Measurements from ENCODE around the gene HOXA3.

DNA sequence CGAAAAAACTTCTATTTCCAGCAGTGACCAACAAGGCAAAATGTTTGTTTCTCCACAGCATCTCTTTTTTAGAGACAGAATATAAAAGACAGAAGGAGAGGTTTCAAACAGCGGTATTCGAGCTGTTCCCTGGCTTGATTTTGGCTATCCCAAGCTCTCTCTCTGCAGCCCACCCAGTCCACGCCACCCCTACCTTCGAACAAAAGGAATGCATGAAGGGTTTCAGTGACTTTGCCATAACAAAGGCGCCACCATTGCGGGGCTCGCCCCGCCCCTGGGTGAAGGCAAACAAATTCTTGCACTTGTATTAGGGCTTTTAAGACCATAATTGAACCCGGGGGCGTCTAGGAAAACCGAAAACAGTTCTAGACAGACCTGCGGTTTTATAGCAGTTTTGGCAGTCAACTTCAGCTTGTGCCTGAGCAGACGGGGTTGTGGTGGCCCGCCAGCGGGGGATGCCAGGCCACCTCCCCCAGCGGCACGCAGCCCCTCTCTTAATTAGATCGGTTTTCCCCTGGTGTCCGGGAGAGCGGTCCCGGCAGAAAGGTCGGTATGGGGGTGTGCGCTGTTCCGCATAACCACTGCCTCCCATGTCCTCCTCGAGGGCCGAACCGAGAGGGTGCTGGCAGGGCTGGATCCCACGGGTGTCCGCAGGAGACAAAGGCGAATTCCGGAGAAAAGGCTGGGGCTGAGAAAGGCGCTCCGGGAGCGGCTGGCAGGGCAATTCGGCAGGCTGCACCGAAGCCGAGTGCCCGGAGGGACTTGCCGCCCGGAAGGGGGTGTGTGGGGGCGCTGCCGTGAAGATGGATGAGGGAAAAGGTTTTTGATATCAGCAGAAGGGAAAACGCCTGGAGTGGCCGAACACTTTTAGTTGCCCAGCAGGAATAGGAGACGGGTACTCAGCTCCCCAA is 35.3 kb upstream of the HOXA3 start:
- TF ChIP-seq CTCF (IDR thresholded peaks at IDR 0.05; ENCODE audit: low read depth, low read length, poor library complexity, severe bottlenecking) (no peak), EZH2phosphoT487 (IDR thresholded peaks at IDR 0.05; ENCODE audit: borderline replicate concordance, low read length) (peak; percentile 88)

All from DOHH2 (cell line).